Measurements from ENCODE around the gene LMO4. TPM values are rescaled to one million over a fixed set of nuclear protein-coding genes. Genes with fewer than 3 reads are reported as not detected.

The LMO4 gene
- total RNA-seq, 1 experiment from 2014 or later, result 38.5 TPM

DNA sequence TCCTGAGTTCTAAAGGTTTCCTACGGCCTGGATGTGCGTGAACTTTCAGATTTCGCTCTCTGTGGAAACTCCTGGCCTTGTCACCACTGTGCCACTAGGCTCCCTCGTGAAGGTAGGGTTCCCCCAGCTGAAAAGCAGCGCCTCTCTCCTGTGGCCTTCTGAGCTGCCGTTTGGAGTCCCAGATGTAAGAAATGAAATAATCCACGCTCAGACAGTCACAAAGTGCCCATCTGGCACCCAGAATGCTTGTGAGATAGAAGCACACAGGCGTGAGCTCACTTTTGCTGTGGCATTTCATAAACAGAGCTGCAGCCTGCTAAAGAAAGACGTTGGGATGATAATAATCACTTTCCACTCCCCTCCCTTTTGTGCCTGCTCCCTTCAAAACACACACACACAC lies 65.8 kb downstream of the LMO4 start:
- Histone ChIP-seq H2AFZ (ENCODE audit: low read depth, low read length, poor library complexity, severe bottlenecking) (no peak overlapping the region), H3K36me3 (ENCODE audit: control insufficient read depth in 1 of 2, insufficient read depth in 2 of 2, low read length in 2 of 2) (no peaks in the 10 kb centered on the region), H3K27ac (ENCODE audit: low read depth, low read length) (no peak overlapping the region), H3K27me3 (ENCODE audit: insufficient read depth, low read length) (no peaks in the 10 kb centered on the region), H3K9ac (ENCODE audit: low read length) (no peak overlapping the region), H3K9me3 (ENCODE audit: control insufficient read depth in 1 of 2, insufficient read depth in 1 of 2, low read depth in 1 of 2, low read length in 2 of 2) (no peaks in the 10 kb centered on the region), H3K79me2 (ENCODE audit: insufficient read depth, low read length) (no peaks in the 10 kb centered on the region), H3K9me2 (ENCODE audit: insufficient read depth) (no peaks in the 10 kb centered on the region), H3K4me1 (ENCODE audit: control insufficient read depth in 1 of 2, insufficient read depth in 2 of 2, low read length in 2 of 2) (peaks cover 8 to 27% of the 10 kb centered on the region in 2 experiments), H4K20me1 (ENCODE audit: insufficient read depth) (no peaks in the 10 kb centered on the region), H3K4me2 (ENCODE audit: low read length) (no peak overlapping the region), H3K4me3 (replicated peaks in 1 of 2; ENCODE audit: low read depth in 1 of 2, low read length in 2 of 2) (no peak overlapping the region)
- DNase-seq (ENCODE audit: low read depth, low spot score) (no peak), ATAC-seq (no peak)
- TF ChIP-seq ZNF274 (IDR thresholded peaks at IDR 0.05; ENCODE audit: low read depth, low read length) (no peak), YY1 (IDR thresholded peaks at IDR 0.05; ENCODE audit: extremely low read depth, insufficient replicate concordance, low read depth, low read length) (no peak), EGR1 (IDR thresholded peaks at IDR 0.05; ENCODE audit: low read depth) (no peak), RAD21 (IDR thresholded peaks at IDR 0.05; ENCODE audit: low read depth) (no peak), SIN3A (IDR thresholded peaks at IDR 0.05; ENCODE audit: low read depth) (no peak), SRF (IDR thresholded peaks at IDR 0.05; ENCODE audit: low read depth) (no peak), TCF7L2 (IDR thresholded peaks at IDR 0.05; ENCODE audit: borderline replicate concordance, extremely low read depth, insufficient read depth, insufficient read length) (no peak), CEBPB (IDR thresholded peaks at IDR 0.05; ENCODE audit: low read depth) (no peak), JUND (IDR thresholded peaks at IDR 0.05) (no peak), FOSL1 (IDR thresholded peaks at IDR 0.05; ENCODE audit: low read depth) (no peak), SP1 (IDR thresholded peaks at IDR 0.05; ENCODE audit: low read depth) (no peak), POLR2AphosphoS5 (IDR thresholded peaks at IDR 0.05; ENCODE audit: low read depth, low read length) (no peak), EZH2phosphoT487 (IDR thresholded peaks at IDR 0.05; ENCODE audit: borderline replicate concordance) (no peak)
- TF ChIP-seq, protein P1, sequence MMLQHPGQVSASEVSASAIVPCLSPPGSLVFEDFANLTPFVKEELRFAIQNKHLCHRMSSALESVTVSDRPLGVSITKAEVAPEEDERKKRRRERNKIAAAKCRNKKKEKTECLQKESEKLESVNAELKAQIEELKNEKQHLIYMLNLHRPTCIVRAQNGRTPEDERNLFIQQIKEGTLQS (IDR thresholded peaks at IDR 0.05), result no peak
- TF ChIP-seq, protein P2, sequence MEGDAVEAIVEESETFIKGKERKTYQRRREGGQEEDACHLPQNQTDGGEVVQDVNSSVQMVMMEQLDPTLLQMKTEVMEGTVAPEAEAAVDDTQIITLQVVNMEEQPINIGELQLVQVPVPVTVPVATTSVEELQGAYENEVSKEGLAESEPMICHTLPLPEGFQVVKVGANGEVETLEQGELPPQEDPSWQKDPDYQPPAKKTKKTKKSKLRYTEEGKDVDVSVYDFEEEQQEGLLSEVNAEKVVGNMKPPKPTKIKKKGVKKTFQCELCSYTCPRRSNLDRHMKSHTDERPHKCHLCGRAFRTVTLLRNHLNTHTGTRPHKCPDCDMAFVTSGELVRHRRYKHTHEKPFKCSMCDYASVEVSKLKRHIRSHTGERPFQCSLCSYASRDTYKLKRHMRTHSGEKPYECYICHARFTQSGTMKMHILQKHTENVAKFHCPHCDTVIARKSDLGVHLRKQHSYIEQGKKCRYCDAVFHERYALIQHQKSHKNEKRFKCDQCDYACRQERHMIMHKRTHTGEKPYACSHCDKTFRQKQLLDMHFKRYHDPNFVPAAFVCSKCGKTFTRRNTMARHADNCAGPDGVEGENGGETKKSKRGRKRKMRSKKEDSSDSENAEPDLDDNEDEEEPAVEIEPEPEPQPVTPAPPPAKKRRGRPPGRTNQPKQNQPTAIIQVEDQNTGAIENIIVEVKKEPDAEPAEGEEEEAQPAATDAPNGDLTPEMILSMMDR (IDR thresholded peaks at IDR 0.05 in 2 of 3, conservative IDR thresholded peaks at IDR 0.05 in 1 of 3; ENCODE audit: borderline replicate concordance in 1 of 3, insufficient read depth in 1 of 3, low read depth in 2 of 3, low read length in 2 of 3), result no peak
- TF ChIP-seq, protein P3, sequence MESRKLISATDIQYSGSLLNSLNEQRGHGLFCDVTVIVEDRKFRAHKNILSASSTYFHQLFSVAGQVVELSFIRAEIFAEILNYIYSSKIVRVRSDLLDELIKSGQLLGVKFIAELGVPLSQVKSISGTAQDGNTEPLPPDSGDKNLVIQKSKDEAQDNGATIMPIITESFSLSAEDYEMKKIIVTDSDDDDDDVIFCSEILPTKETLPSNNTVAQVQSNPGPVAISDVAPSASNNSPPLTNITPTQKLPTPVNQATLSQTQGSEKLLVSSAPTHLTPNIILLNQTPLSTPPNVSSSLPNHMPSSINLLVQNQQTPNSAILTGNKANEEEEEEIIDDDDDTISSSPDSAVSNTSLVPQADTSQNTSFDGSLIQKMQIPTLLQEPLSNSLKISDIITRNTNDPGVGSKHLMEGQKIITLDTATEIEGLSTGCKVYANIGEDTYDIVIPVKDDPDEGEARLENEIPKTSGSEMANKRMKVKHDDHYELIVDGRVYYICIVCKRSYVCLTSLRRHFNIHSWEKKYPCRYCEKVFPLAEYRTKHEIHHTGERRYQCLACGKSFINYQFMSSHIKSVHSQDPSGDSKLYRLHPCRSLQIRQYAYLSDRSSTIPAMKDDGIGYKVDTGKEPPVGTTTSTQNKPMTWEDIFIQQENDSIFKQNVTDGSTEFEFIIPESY (IDR thresholded peaks at IDR 0.05; ENCODE audit: extremely low read depth, insufficient replicate concordance, low read length), result no peak
- BruUV-seq (replicated peaks), result no TSS peak
- ChIA-PET POLR2A (no interaction called here), CTCF (no interaction called here), RAD21 (ENCODE audit: low non-redundant PET in 1 of 2, low total read pairs in 2 of 2, uncharacterized antibody in 2 of 2, unreplicated experiment in 2 of 2) (no interaction called here)
- intact Hi-C loops (cut with micrococcal nuclease), result no loop called here
